Osteoblast (primary cell): Measurements from ENCODE around the gene NKX2-2. TPM values are rescaled to one million over a fixed set of nuclear protein-coding genes. Genes with fewer than 3 reads are reported as not detected.

ENCODE experiments used
- DNase-seq: peaks from one replicate; pipeline ENCODE4 v3.0.0; 2011; ENCODE audit warnings: low spot score, mixed read lengths; ENCODE audit not compliant: insufficient read length; ENCODE audit errors: missing footprints
- H2AFZ ChIP-seq: 2 replicates; pipeline ENCODE4 v1.6.0; 2011; ENCODE audit warnings: mild to moderate bottlenecking, low read length
- H3K27ac ChIP-seq: 2 replicates; pipeline ENCODE4 v1.5.1; 2011; ENCODE audit warnings: mild to moderate bottlenecking, low read depth, low read length, moderate library complexity
- H3K27me3 ChIP-seq: 2 replicates; pipeline ENCODE4 v1.6.0; 2012; ENCODE audit warnings: mild to moderate bottlenecking, control low read depth, inconsistent platforms, low read length, moderate library complexity; ENCODE audit not compliant: insufficient read depth
- H3K36me3 ChIP-seq: 2 replicates; pipeline ENCODE4 v1.5.1; 2011; ENCODE audit warnings: mild to moderate bottlenecking, low read length, control low read depth, moderate library complexity; ENCODE audit not compliant: insufficient read depth
- H3K4me1 ChIP-seq: 2 replicates; pipeline ENCODE4 v1.5.1; 2011; ENCODE audit warnings: mild to moderate bottlenecking, low read length, control low read depth, moderate library complexity; ENCODE audit not compliant: insufficient read depth
- H3K4me2 ChIP-seq: 2 replicates; pipeline ENCODE4 v1.6.0; 2011; ENCODE audit warnings: mild to moderate bottlenecking, low read length; ENCODE audit not compliant: insufficient read depth
- H3K4me3 ChIP-seq: fragments of 200-600 bp; sonication (generic); 3 replicates; pipeline ENCODE4 v1.5.1; 2012; ENCODE audit warnings: mild to moderate bottlenecking, low read length, inconsistent platforms; ENCODE audit not compliant: insufficient read depth
- H3K79me2 ChIP-seq: 2 replicates; pipeline ENCODE4 v1.6.0; 2012; ENCODE audit warnings: mild to moderate bottlenecking, low read length, control low read depth, inconsistent platforms; ENCODE audit not compliant: insufficient read depth
- H3K9me3 ChIP-seq: 2 replicates; pipeline ENCODE4 v1.5.1; 2011; ENCODE audit warnings: low read depth, low read length, control low read depth
- H4K20me1 ChIP-seq: 2 replicates; pipeline ENCODE4 v1.6.0; 2012; ENCODE audit warnings: mild to moderate bottlenecking, low read length, control low read depth; ENCODE audit not compliant: insufficient read depth
- total RNA-seq: library from RNA; depleted of rRNA; stranded (reverse); fragments of >200 nt; gene quantifications from 2 replicates; pipeline ENCODE4 v1.2.3, GENCODE V29; 2012
- TF ChIP-seq, protein P1 (sequence below): IDR thresholded peaks from 2 replicates; pipeline ENCODE4 v1.5.1; 2011; ENCODE audit warnings: mild to moderate bottlenecking, low read depth, low read length, moderate library complexity; ENCODE audit errors: extremely low read depth

NKX2-2 gene
- total RNA-seq, 1 donor, result under 0.01 TPM

DNA sequence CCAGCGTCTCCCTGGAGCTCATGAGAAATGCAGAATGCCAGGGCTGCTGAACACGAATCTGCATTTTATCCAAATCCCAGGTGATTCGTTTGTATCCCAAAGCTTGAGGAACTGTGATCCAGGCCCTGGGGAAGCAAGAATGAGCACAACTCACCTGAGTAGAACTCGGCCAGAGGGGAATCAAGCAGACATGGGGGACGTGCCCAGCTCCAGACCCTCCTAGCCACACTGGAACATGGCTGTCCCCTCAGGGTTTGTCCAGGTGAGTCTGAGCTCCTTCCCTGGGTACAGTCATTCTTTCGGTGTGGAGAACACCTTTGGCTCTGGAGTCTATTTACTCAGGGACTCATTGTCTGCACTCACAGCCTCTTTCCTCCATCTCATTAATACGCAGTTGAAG is 13.3 kb downstream of the NKX2-2 start:
- no peak overlapping the region for H3K27ac ChIP-seq
- no peaks in the 10 kb centered on the region for H3K79me2 ChIP-seq
- H3K4me2 ChIP-seq, result no peak overlapping the region
- H3K36me3 ChIP-seq, result no peaks in the 10 kb centered on the region
- no peak overlapping the region for H2AFZ ChIP-seq
- no peaks in the 10 kb centered on the region for H4K20me1 ChIP-seq
- H3K9me3 ChIP-seq, result no peaks in the 10 kb centered on the region
- H3K27me3 ChIP-seq, result peaks cover 20% of the 10 kb centered on the region
- DNase-seq, result no peak
- TF ChIP-seq, protein P1, sequence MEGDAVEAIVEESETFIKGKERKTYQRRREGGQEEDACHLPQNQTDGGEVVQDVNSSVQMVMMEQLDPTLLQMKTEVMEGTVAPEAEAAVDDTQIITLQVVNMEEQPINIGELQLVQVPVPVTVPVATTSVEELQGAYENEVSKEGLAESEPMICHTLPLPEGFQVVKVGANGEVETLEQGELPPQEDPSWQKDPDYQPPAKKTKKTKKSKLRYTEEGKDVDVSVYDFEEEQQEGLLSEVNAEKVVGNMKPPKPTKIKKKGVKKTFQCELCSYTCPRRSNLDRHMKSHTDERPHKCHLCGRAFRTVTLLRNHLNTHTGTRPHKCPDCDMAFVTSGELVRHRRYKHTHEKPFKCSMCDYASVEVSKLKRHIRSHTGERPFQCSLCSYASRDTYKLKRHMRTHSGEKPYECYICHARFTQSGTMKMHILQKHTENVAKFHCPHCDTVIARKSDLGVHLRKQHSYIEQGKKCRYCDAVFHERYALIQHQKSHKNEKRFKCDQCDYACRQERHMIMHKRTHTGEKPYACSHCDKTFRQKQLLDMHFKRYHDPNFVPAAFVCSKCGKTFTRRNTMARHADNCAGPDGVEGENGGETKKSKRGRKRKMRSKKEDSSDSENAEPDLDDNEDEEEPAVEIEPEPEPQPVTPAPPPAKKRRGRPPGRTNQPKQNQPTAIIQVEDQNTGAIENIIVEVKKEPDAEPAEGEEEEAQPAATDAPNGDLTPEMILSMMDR, result no peak
- no peak overlapping the region for H3K4me3 ChIP-seq
- peaks cover 6% of the 10 kb centered on the region for H3K4me1 ChIP-seq

DNA sequence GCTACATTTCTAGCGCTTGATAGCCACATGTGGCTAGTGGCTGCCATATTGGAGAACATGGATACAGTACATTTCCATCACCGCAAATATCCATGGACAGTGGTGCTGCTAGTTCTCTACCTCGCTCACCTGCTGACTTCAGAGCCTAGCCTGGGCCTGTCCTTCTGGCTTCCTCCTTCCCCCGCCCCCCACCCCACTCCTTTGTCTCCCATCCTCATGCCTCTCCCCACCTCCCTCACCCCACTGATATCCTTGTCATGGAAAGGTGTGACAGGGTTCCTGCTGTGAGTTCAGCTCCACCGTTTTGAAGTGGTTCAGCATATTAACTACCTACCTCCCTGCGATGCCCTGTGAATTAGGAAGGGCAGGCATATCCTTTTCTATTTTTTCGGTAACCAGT is 14.2 kb downstream of the NKX2-2 start:
- Histone ChIP-seq H3K4me2 (no peak overlapping the region), H3K4me1 (no peaks in the 10 kb centered on the region), H3K36me3 (no peaks in the 10 kb centered on the region), H3K79me2 (no peaks in the 10 kb centered on the region), H3K4me3 (no peak overlapping the region), H2AFZ (no peak overlapping the region), H4K20me1 (no peaks in the 10 kb centered on the region), H3K9me3 (no peaks in the 10 kb centered on the region), H3K27ac (no peak overlapping the region), H3K27me3 (peaks cover 15% of the 10 kb centered on the region)
- TF ChIP-seq, protein P1, result no peak
- DNase-seq, result no peak

DNA sequence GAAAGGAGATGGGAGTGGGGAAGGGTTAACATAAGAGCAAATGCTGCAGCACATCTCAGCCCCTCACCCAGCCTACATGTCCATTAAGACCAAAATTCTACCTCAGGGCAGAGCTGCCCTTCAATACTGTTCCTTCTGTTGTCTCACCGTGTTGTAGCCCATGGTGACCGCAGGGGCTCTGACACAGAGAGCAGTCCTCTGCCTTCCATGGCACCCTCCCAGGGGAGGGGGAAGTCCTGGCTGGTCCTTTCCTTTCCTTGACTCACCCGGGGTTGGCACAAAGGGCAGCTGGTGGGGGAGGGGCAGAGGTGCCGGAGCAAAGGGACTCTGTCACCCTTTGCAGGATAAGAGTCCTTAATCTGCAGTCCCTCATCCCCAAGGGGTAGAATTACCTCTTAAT is 15.2 kb downstream of the NKX2-2 start:
- Histone ChIP-seq H3K4me1 (no peaks in the 10 kb centered on the region), H3K4me3 (no peak overlapping the region), H3K79me2 (no peaks in the 10 kb centered on the region), H3K27me3 (peaks cover 9% of the 10 kb centered on the region), H3K4me2 (no peak overlapping the region), H2AFZ (no peak overlapping the region), H4K20me1 (no peaks in the 10 kb centered on the region), H3K9me3 (no peaks in the 10 kb centered on the region), H3K36me3 (no peaks in the 10 kb centered on the region), H3K27ac (no peak overlapping the region)
- peak; percentile 52 for DNase-seq
- TF ChIP-seq, protein P1, result no peak

DNA sequence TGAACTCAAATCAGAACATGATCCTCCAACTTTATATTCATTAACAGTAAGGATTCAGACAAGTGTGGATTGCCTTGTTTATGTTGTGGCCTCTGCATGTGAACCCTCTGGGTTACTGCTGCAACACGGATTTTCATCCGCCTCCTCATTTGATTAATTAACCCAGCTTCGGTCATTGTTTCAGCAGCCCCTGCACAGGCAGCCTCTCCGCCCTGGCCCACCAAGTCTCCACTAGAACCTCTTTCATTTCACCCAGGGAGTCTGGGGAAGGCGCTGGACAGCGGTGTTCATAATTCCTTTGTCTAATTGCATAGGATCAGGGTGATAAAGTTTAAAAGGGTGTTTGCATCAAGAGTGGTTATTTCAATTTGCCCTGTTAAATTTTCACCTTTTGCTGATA is 15.7 kb downstream of the NKX2-2 start:
- Histone ChIP-seq H3K9me3 (no peaks in the 10 kb centered on the region), H4K20me1 (no peaks in the 10 kb centered on the region), H3K36me3 (no peaks in the 10 kb centered on the region), H3K4me3 (no peak overlapping the region), H3K4me1 (no peaks in the 10 kb centered on the region), H3K27ac (no peak overlapping the region), H3K4me2 (no peak overlapping the region), H3K27me3 (peaks cover 9% of the 10 kb centered on the region), H3K79me2 (no peaks in the 10 kb centered on the region), H2AFZ (no peak overlapping the region)
- TF ChIP-seq, protein P1, result no peak
- DNase-seq, result no peak
